Astrocyte (in vitro differentiated cells and primary cell): ENCODE results near the gene SPARCL1. TPM values are rescaled to one million over a fixed set of nuclear protein-coding genes. Genes with fewer than 3 reads are reported as not detected.

Experiments
- DNase-seq: peaks from one replicate; pipeline ENCODE4 v3.0.0-alpha.2; 2010; ENCODE audit warnings: low read depth
- FAIRE-seq: peaks from 2 replicates; lab custom pipeline; 2011; peaks lifted over from hg19 to GRCh38; lab: Jason Lieb, UNC
- H2AFZ ChIP-seq: 2 replicates; pipeline ENCODE4 v1.6.0; 2012; ENCODE audit warnings: low read depth, low read length, inconsistent platforms
- H3K27ac ChIP-seq: 2 replicates; pipeline ENCODE4 v1.5.1; 2011; ENCODE audit warnings: low read depth, low read length, inconsistent platforms
- H3K27me3 ChIP-seq: 2 replicates; pipeline ENCODE4 v1.6.0; 2011; ENCODE audit warnings: low read length, inconsistent platforms; ENCODE audit not compliant: insufficient read depth
- H3K36me3 ChIP-seq: 2 replicates; pipeline ENCODE4 v1.5.1; 2011; ENCODE audit warnings: low read length, inconsistent platforms; ENCODE audit not compliant: insufficient read depth
- H3K4me1 ChIP-seq: 2 replicates; pipeline ENCODE4 v1.5.1; 2011; ENCODE audit warnings: low read length, inconsistent platforms; ENCODE audit not compliant: insufficient read depth
- H3K4me2 ChIP-seq: 2 replicates; pipeline ENCODE4 v1.6.0; 2012; ENCODE audit warnings: low read length, inconsistent platforms
- H3K4me3 ChIP-seq: 2 replicates; pipeline ENCODE4 v1.5.1; 2011; ENCODE audit warnings: low read depth, mild to moderate bottlenecking, low read length, inconsistent platforms; ENCODE audit not compliant: insufficient read depth
- H3K79me2 ChIP-seq: 2 replicates; pipeline ENCODE4 v1.6.0; 2012; ENCODE audit warnings: mild to moderate bottlenecking, low read length, inconsistent platforms; ENCODE audit not compliant: insufficient read depth
- H3K9ac ChIP-seq: 2 replicates; pipeline ENCODE4 v1.6.0; 2012; ENCODE audit warnings: mild to moderate bottlenecking, low read length, inconsistent platforms
- H3K9me3 ChIP-seq: 2 replicates; pipeline ENCODE4 v1.5.1; 2012; ENCODE audit warnings: low read depth, mild to moderate bottlenecking, low read length, inconsistent platforms; ENCODE audit not compliant: insufficient read depth
- H4K20me1 ChIP-seq: 2 replicates; pipeline ENCODE4 v1.6.0; 2012; ENCODE audit warnings: low read length, inconsistent platforms; ENCODE audit not compliant: insufficient read depth
- H3K27ac Mint-ChIP-seq: one replicate; pipeline ENCODE4 v1.8.0; 2021; ENCODE audit warnings: mild to moderate bottlenecking, mixed read lengths; ENCODE audit not compliant: unreplicated experiment
- H3K27me3 Mint-ChIP-seq: one replicate; pipeline ENCODE4 v1.8.0; 2021; ENCODE audit warnings: low read depth, mixed read lengths; ENCODE audit not compliant: unreplicated experiment
- H3K36me3 Mint-ChIP-seq: one replicate; pipeline ENCODE4 v1.8.0; 2021; ENCODE audit warnings: low read depth, mixed read lengths; ENCODE audit not compliant: unreplicated experiment
- H3K4me1 Mint-ChIP-seq: one replicate; pipeline ENCODE4 v1.8.0; 2021; ENCODE audit warnings: low read depth, mixed read lengths; ENCODE audit not compliant: unreplicated experiment
- H3K4me3 Mint-ChIP-seq: one replicate; pipeline ENCODE4 v1.8.0; 2021; ENCODE audit warnings: mild to moderate bottlenecking, moderate library complexity, mixed read lengths; ENCODE audit not compliant: unreplicated experiment
- H3K9me3 Mint-ChIP-seq: one replicate; pipeline ENCODE4 v1.8.0; 2021; ENCODE audit warnings: mild to moderate bottlenecking, mixed read lengths; ENCODE audit not compliant: unreplicated experiment
- EZH2 ChIP-seq: IDR thresholded peaks from 2 replicates; pipeline ENCODE4 v1.6.1; 2012; ENCODE audit warnings: mild to moderate bottlenecking, low read length, inconsistent platforms; ENCODE audit not compliant: insufficient read depth
- total RNA-seq: library from RNA; stranded (reverse); gene quantifications from 2 replicates; pipeline ENCODE4 v1.2.1, GENCODE V29; 2021
- TF ChIP-seq, protein P1 (sequence below): IDR thresholded peaks from 2 replicates; pipeline ENCODE4 v1.5.1; 2011; ENCODE audit warnings: low read depth, mild to moderate bottlenecking, inconsistent platforms, low read length, moderate library complexity; ENCODE audit not compliant: insufficient read depth

The SPARCL1 gene
- total RNA-seq, 1 donor from 2014 or later: 0.25 TPM

DNA sequence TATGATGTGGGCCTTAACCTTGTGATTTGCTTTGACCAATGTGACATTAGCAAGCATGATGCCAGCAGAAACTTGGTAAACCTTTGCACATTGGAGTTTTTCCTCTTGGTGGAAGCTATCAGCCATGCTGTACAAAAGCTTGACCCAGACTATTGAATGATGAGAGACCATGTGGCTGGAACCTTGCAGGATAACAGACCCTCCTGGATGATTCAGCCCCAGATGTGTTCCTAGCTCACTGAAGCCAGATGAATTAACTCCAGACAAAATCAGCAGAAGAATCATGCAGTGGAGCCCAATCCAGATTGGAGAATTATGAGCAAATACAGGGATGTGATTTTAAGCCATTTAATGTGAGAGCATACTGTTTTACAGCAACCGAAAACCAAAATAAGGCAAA lies 16.8 kb downstream of the SPARCL1 start:
- H3K27ac ChIP-seq: no peak overlapping the region
- TF ChIP-seq EZH2: no peak
- TF ChIP-seq, protein P1, sequence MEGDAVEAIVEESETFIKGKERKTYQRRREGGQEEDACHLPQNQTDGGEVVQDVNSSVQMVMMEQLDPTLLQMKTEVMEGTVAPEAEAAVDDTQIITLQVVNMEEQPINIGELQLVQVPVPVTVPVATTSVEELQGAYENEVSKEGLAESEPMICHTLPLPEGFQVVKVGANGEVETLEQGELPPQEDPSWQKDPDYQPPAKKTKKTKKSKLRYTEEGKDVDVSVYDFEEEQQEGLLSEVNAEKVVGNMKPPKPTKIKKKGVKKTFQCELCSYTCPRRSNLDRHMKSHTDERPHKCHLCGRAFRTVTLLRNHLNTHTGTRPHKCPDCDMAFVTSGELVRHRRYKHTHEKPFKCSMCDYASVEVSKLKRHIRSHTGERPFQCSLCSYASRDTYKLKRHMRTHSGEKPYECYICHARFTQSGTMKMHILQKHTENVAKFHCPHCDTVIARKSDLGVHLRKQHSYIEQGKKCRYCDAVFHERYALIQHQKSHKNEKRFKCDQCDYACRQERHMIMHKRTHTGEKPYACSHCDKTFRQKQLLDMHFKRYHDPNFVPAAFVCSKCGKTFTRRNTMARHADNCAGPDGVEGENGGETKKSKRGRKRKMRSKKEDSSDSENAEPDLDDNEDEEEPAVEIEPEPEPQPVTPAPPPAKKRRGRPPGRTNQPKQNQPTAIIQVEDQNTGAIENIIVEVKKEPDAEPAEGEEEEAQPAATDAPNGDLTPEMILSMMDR: no peak
- no peak overlapping the region for H2AFZ ChIP-seq

DNA sequence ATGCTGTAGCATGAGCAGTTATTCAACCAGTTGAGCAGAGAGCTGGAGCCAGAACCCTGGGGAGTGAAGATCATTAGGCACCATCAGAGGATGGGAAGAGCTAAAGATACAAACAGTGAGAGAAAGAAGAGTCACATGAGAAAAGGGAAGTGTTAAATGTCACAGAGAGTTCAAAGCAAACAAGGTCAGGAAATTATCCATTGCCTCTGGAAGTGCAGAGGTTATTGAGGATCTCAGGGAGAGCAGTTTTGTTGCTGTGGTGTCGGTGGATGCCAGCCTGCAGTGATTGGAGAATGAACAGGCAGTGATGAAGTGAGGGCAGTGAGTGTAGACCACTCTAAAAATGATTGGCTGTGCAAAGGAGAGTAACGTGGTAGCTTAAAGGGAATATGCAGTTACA lies 17.7 kb downstream of the SPARCL1 start:
- Histone ChIP-seq H3K27ac (no peak overlapping the region), H3K4me3 (no peak overlapping the region), H3K79me2 (no peaks in the 10 kb centered on the region), H3K36me3 (no peaks in the 10 kb centered on the region), H3K4me1 (peaks cover 10% of the 10 kb centered on the region), H3K9ac (no peak overlapping the region), H3K27me3 (no peaks in the 10 kb centered on the region), H3K9me3 (no peaks in the 10 kb centered on the region), H2AFZ (no peak overlapping the region), H3K4me2 (no peak overlapping the region), H4K20me1 (no peaks in the 10 kb centered on the region)
- H3K9me3 Mint-ChIP-seq: peaks cover 3% of the 10 kb centered on the region
- no peaks in the 10 kb centered on the region for H3K27me3 Mint-ChIP-seq
- no peak overlapping the region for H3K27ac Mint-ChIP-seq
- H3K4me3 Mint-ChIP-seq: no peak overlapping the region
- DNase-seq (no peak), FAIRE-seq (no peak)
- TF ChIP-seq, protein P1: no peak
- no peak for TF ChIP-seq EZH2
- no peaks in the 10 kb centered on the region for H3K36me3 Mint-ChIP-seq
- peaks cover 7% of the 10 kb centered on the region for H3K4me1 Mint-ChIP-seq

More for the DNA sequence above, 16.8 kb downstream of the SPARCL1 start:
- H3K4me3 Mint-ChIP-seq: no peak overlapping the region
- no peak for DNase-seq
- Histone ChIP-seq H4K20me1 (no peaks in the 10 kb centered on the region), H3K9ac (no peak overlapping the region), H3K36me3 (no peaks in the 10 kb centered on the region), H3K79me2 (no peaks in the 10 kb centered on the region), H3K9me3 (no peaks in the 10 kb centered on the region), H3K4me2 (no peak overlapping the region), H3K4me1 (peaks cover 4% of the 10 kb centered on the region), H3K4me3 (no peak overlapping the region), H3K27me3 (no peaks in the 10 kb centered on the region)
- peaks cover 3% of the 10 kb centered on the region for H3K9me3 Mint-ChIP-seq
- no peak for FAIRE-seq
- H3K36me3 Mint-ChIP-seq: no peaks in the 10 kb centered on the region
- H3K27me3 Mint-ChIP-seq: peaks cover 1% of the 10 kb centered on the region
- no peak overlapping the region for H3K27ac Mint-ChIP-seq
- H3K4me1 Mint-ChIP-seq: peaks cover 4% of the 10 kb centered on the region

DNA sequence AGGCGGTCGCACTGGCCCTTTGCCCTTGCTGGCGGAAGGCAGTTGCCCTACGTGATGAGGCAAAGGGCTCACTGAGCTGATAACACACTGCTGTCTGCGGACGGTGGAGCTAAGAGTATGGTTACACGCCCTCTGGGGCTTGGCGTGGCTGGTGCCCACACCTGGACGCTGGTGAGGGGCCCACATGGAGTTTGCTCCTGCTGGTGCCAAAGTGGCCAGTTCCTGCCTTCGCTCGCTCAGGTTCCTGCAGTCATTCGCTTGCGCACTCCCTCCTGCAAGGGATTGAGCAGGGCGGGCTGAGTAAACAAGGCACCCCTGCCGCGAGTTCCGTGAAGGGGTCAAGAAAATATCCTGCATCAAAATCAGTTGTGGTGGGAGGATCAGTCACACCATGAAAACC lies 18.4 kb downstream of the SPARCL1 start:
- H3K27ac Mint-ChIP-seq: no peak overlapping the region

More for the DNA sequence above, 18.4 kb downstream of the SPARCL1 start:
- no peaks in the 10 kb centered on the region for H3K9me3 ChIP-seq
- H3K4me2 ChIP-seq: no peak overlapping the region
- H3K9me3 Mint-ChIP-seq: peaks cover 3% of the 10 kb centered on the region
- no peak for FAIRE-seq
- no peak overlapping the region for H3K27ac ChIP-seq
- no peaks in the 10 kb centered on the region for H3K79me2 ChIP-seq
- no peaks in the 10 kb centered on the region for H3K36me3 ChIP-seq
- no peaks in the 10 kb centered on the region for H3K36me3 Mint-ChIP-seq
- no peaks in the 10 kb centered on the region for H3K27me3 ChIP-seq
- no peak overlapping the region for H3K4me3 ChIP-seq
- H3K4me3 Mint-ChIP-seq: no peak overlapping the region
- H3K4me1 ChIP-seq: peaks cover 10% of the 10 kb centered on the region
- H4K20me1 ChIP-seq: no peaks in the 10 kb centered on the region
- no peak overlapping the region for H2AFZ ChIP-seq
- H3K9ac ChIP-seq: no peak overlapping the region
- peaks cover 7% of the 10 kb centered on the region for H3K4me1 Mint-ChIP-seq
- no peak for DNase-seq
- TF ChIP-seq, protein P1: no peak
- TF ChIP-seq EZH2: no peak
- H3K27me3 Mint-ChIP-seq: no peaks in the 10 kb centered on the region
